Adrenal gland (tissue), 12 donors: Measurements from ENCODE around the gene KRTDAP. TPM values are rescaled to one million over a fixed set of nuclear protein-coding genes. Genes with fewer than 3 reads are reported as not detected.
"Not testable (repeated sequence)": the region's sequence is repeated elsewhere in the genome, so short reads cannot be mapped to it uniquely, and the experiment has no call there.

Source experiments
- DNase-seq, 7 donors: peaks; one replicate each; pipeline ENCODE4 v3.0.0-alpha.2; 2019 to 2020
- H3K27ac ChIP-seq, 5 donors: fragments of 200-600 bp; sonication (generic) in 4 of 5; 1 replicate in 3 of 5; 2 replicates in 2 of 5; pipeline versions ENCODE4 v1.5.1 to v1.8.0; 2016 to 2020; ENCODE audit warnings: mild to moderate bottlenecking in 1 of 5
- H3K27me3 ChIP-seq: fragments of 200-600 bp; 2 replicates; pipeline ENCODE4 v1.8.0; 2021
- H3K36me3 ChIP-seq, 2 donors: fragments of 200-600 bp; replicated peaks in 1 of 2; 1 replicate in 1 of 2; 2 replicates in 1 of 2; pipeline versions ENCODE4 v1.5.1 to v1.8.0; 2018 to 2022
- H3K4me1 ChIP-seq, 2 donors: fragments of 200-600 bp; replicated peaks in 1 of 2; 1 replicate in 1 of 2; 2 replicates in 1 of 2; pipeline versions ENCODE4 v1.5.1 to v1.8.0; 2018 to 2021
- H3K4me3 ChIP-seq, 4 donors: fragments of 200-600 bp; sonication (generic) in 3 of 4; one replicate each; pipeline ENCODE4 v1.5.1; 2016 to 2018
- H3K9me3 ChIP-seq, 3 donors: fragments of 200-600 bp; sonication (generic) in 1 of 3; replicated peaks in 1 of 3; 1 replicate in 2 of 3; 2 replicates in 1 of 3; pipeline versions ENCODE4 v1.5.1 to v1.8.0; 2016 to 2021
- CTCF ChIP-seq, 6 experiments: fragments of 450-650 bp in 4 of 6; fragments of 200-600 bp in 2 of 6; sonication (generic) in 1 of 6; IDR thresholded peaks; 1 replicate in 5 of 6; 2 replicates in 1 of 6; pipeline versions ENCODE4 v1.5.1 to v1.8.0; 2016 to 2021; ENCODE audit warnings: antibody characterized with exemption in 6 of 6, mild to moderate bottlenecking in 2 of 6, moderate library complexity in 1 of 6
- POLR2A ChIP-seq, 2 donors: fragments of 450-650 bp; IDR thresholded peaks; one replicate each; pipeline ENCODE4 v1.6.1; 2017; ENCODE audit warnings: antibody characterized with exemption in 2 of 2, mild to moderate bottlenecking in 2 of 2, moderate library complexity in 1 of 2
- WGBS, 4 donors: extraction: QIAGEN DNeasy Blood & Tissue Kit in 2 of 4; methylation state at CpG; one replicate each; pipeline versions ENCODE4 v1.1.5 to v1.1.7; 2013 to 2017; 5-methylcytosine and 5-hydroxymethylcytosine counted together
- intact Hi-C, 2 donors: fragments of 100-400 bp; cut with DNase I; formaldehyde crosslinking; loops; one replicate each; pipeline versions ENCODE4 v1.14.1 to v1.15.0; 2022 to 2023
- polyA plus RNA-seq, 3 donors: library from polyadenylated mRNA; stranded (reverse); fragments of 200-250 nt in 2 of 3; fragments of 350-450 nt in 1 of 3; fragmentation: Illumina TruSeq in 1 of 3; extraction: RNeasy Lipid Tissue Mini Kit (QIAGEN cat#74804) in 1 of 3; gene quantifications; one replicate each; pipeline ENCODE4 v1.2.3, GENCODE V29; 2013 to 2014
- total RNA-seq, 9 donors: library from RNA; depleted of rRNA in 4 of 9; stranded (reverse); fragments of >200 nt in 4 of 9; fragments of 120-200 nt in 1 of 9; fragmentation: NEBNext Ultra II Directional in 1 of 9; extraction: Animal tissue kit (Norgen Biotek cat#: 25700) in 1 of 9; gene quantifications; one replicate each; pipeline versions ENCODE4 v1.1.0 to v1.2.4, GENCODE V29; 2013 to 2023
- donor health status: healthy with polysubstance abuse.
- donor health status: Bipolar disorder and iron deficiency.
- donor health status: DM: yes; HTN: yes; CAD: no.
- donor health status: DM: no; HTN: no; CAD: no.
- donor health status: DM: no; HTN: no; CAD: no.
- donor health status: DM: yes; HTN: yes; CAD: no.

Gene KRTDAP
- total and polyA plus RNA-seq, 12 donors = not detected

- no peaks in the 10 kb centered on the region for H3K9me3 ChIP-seq
- 67 to 94% (median 76%) methylated on average over 1 of the region's 1 CpG; no CpG with 5 or more reads in 1 of the 4 donors for WGBS, 4 donors
- no peak for DNase-seq
- TF ChIP-seq CTCF (IDR thresholded peaks at IDR 0.05) (no peak), POLR2A (IDR thresholded peaks at IDR 0.05) (no peak)
- intact Hi-C loops = loop anchor here in 1 of 2 donors (10.0 kb wide), 1 partner anchor 191 kb away; no protein-coding TSS in a partner anchor
- no peaks in the 10 kb centered on the region for H3K27me3 ChIP-seq
- no peaks in the 10 kb centered on the region for H3K36me3 ChIP-seq
- H3K4me3 ChIP-seq = no peak overlapping the region
- H3K27ac ChIP-seq = no peak overlapping the region
- H3K4me1 ChIP-seq = peaks cover 0 to 9% of the 10 kb centered on the region in 2 donors
Observed at GRCh38 chr19:35466259-35466658, 24.0 kb downstream of the KRTDAP start.

- H3K36me3 ChIP-seq, DNase-seq, H3K4me3 ChIP-seq, H3K9me3 ChIP-seq, H3K27me3 ChIP-seq, H3K27ac ChIP-seq: not testable (repeated sequence)
- intact Hi-C loops = loop anchor here in 1 of 2 donors (10.0 kb wide), 1 partner anchor 188 kb away; no protein-coding TSS in a partner anchor
- 63 to 69% (median 65%) methylated on average over 7 of the region's 7 CpGs for WGBS, 4 donors
- H3K4me1 ChIP-seq = peaks cover 13 to 29% of the 10 kb centered on the region in 2 donors
Observed at GRCh38 chr19:35462956-35463355, 27.3 kb downstream of the KRTDAP start.

- no peak for TF ChIP-seq POLR2A (IDR thresholded peaks at IDR 0.05)
- H3K4me1 ChIP-seq = peaks cover 13 to 29% of the 10 kb centered on the region in 2 donors
- DNase-seq = peak in 1 of 7 donors; percentile 24
- H3K4me3 ChIP-seq = no peak overlapping the region
- no peaks in the 10 kb centered on the region for H3K36me3 ChIP-seq
- H3K27ac ChIP-seq = peak overlapping the region in 1 of 5 donors; percentile 50
- intact Hi-C loops = loop anchor here in 1 of 2 donors (10.0 kb wide), 1 partner anchor 188 kb away; no protein-coding TSS in a partner anchor
- no peaks in the 10 kb centered on the region for H3K9me3 ChIP-seq
- H3K27me3 ChIP-seq = no peaks in the 10 kb centered on the region
- WGBS, 4 donors = 33 to 53% (median 41%) methylated on average over 6 of the region's 6 CpGs
Observed at GRCh38 chr19:35462476-35462953, 27.7 kb downstream of the KRTDAP start.

GRCh38 chr19:35461788-35462187 is 28.5 kb downstream of the KRTDAP start:
- intact Hi-C loops = loop anchor here in 1 of 2 donors (2.0 to 10.0 kb wide), 2 partner anchors 107 to 187 kb away; no protein-coding TSS in a partner anchor
- not testable (repeated sequence) for H3K9me3 ChIP-seq, H3K27me3 ChIP-seq, DNase-seq, H3K36me3 ChIP-seq, H3K27ac ChIP-seq, H3K4me3 ChIP-seq
- H3K4me1 ChIP-seq = peaks cover 13 to 29% of the 10 kb centered on the region in 2 donors

- H3K27me3 ChIP-seq = no peaks in the 10 kb centered on the region
- WGBS, 4 donors = 77 to 88% (median 83%) methylated on average over 9 of the region's 9 CpGs
- no peak for TF ChIP-seq POLR2A (IDR thresholded peaks at IDR 0.05)
- TF ChIP-seq CTCF (IDR thresholded peaks at IDR 0.05) = no peak
- no peak for DNase-seq
- no peak overlapping the region for H3K4me3 ChIP-seq
- intact Hi-C loops = loop anchor here in 1 of 2 donors (2.0 to 10.0 kb wide), 2 partner anchors 106 to 186 kb away; no protein-coding TSS in a partner anchor
- H3K9me3 ChIP-seq = no peaks in the 10 kb centered on the region
- H3K27ac ChIP-seq = no peak overlapping the region
- H3K4me1 ChIP-seq = peaks cover 13 to 29% of the 10 kb centered on the region in 2 donors
- H3K36me3 ChIP-seq = no peaks in the 10 kb centered on the region
Observed at GRCh38 chr19:35461060-35461459, 29.2 kb downstream of the KRTDAP start.

- Histone ChIP-seq H3K36me3 (no peaks in the 10 kb centered on the region), H3K4me1 (peaks cover 13 to 29% of the 10 kb centered on the region in 2 donors), H3K9me3 (no peaks in the 10 kb centered on the region), H3K27me3 (no peaks in the 10 kb centered on the region), H3K4me3 (no peak overlapping the region), H3K27ac (no peak overlapping the region)
- no peak for DNase-seq
- WGBS, 4 donors = 77 to 87% (median 82%) methylated on average over 10 of the region's 10 CpGs
- no peak for TF ChIP-seq CTCF (IDR thresholded peaks at IDR 0.05)
- no peak for TF ChIP-seq POLR2A (IDR thresholded peaks at IDR 0.05)
- intact Hi-C loops = loop anchor here in 1 of 2 donors (2.0 to 10.0 kb wide), 2 partner anchors 106 to 186 kb away; no protein-coding TSS in a partner anchor
Observed at GRCh38 chr19:35460608-35461007, 29.7 kb downstream of the KRTDAP start.
